MM.1S (cell line): ENCODE results near the gene FGF14.

Experiments
- DNase-seq: peaks from one replicate; pipeline ENCODE4 v3.0.0-alpha.2; 2015
- H2AFZ ChIP-seq: fragments of 300-600 bp; sonication (generic); 2 replicates; pipeline ENCODE4 v1.6.0; 2016; ENCODE audit warnings: antibody characterized with exemption, low read length
- H3F3A ChIP-seq: fragments of 300-600 bp; sonication (generic); 2 replicates; pipeline ENCODE4 v1.6.1; 2016; ENCODE audit warnings: mild to moderate bottlenecking, antibody characterized with exemption, low read length, moderate library complexity, mixed read lengths; ENCODE audit not compliant: insufficient read depth
- H3K27ac ChIP-seq: fragments of 300-600 bp; sonication (generic); 2 replicates; pipeline ENCODE4 v1.5.1; 2016; ENCODE audit warnings: mild to moderate bottlenecking, low read length
- H3K27me3 ChIP-seq: fragments of 300-600 bp; sonication (generic); replicated peaks from 2 replicates; pipeline ENCODE4 v1.6.0; 2016; ENCODE audit warnings: low read length; ENCODE audit not compliant: insufficient read depth
- H3K36me3 ChIP-seq: fragments of 300-600 bp; sonication (generic); replicated peaks from 2 replicates; pipeline ENCODE4 v1.6.1; 2016; ENCODE audit warnings: mild to moderate bottlenecking, low read length, mixed read lengths; ENCODE audit not compliant: insufficient read depth
- H3K4me1 ChIP-seq: fragments of 300-600 bp; sonication (generic); 2 replicates; pipeline ENCODE4 v1.6.1; 2016; ENCODE audit warnings: low read length, mixed read lengths
- H3K4me2 ChIP-seq: fragments of 300-600 bp; sonication (generic); 2 replicates; pipeline ENCODE4 v1.6.0; 2016; ENCODE audit warnings: low read depth, low read length
- H3K4me3 ChIP-seq: fragments of 300-600 bp; sonication (generic); 2 replicates; pipeline ENCODE4 v1.5.1; 2016; ENCODE audit warnings: low read length, mixed read lengths
- H3K79me2 ChIP-seq: fragments of 300-600 bp; sonication (generic); 2 replicates; pipeline ENCODE4 v1.6.1; 2016; ENCODE audit warnings: mixed run types, low read length, mixed read lengths
- H3K9ac ChIP-seq: fragments of 300-600 bp; sonication (generic); 2 replicates; pipeline ENCODE4 v1.6.1; 2016; ENCODE audit warnings: low read length, mixed read lengths
- H3K9me2 ChIP-seq: fragments of 300-600 bp; sonication (generic); replicated peaks from 2 replicates; pipeline ENCODE4 v1.6.1; 2016; ENCODE audit warnings: mild to moderate bottlenecking, low read length, mixed read lengths; ENCODE audit not compliant: insufficient read depth
- H3K9me3 ChIP-seq: fragments of 300-600 bp; sonication (generic); replicated peaks from 2 replicates; pipeline ENCODE4 v1.6.1; 2016; ENCODE audit warnings: mild to moderate bottlenecking, low read length, mixed read lengths; ENCODE audit not compliant: insufficient read depth
- H4K20me1 ChIP-seq: fragments of 300-600 bp; sonication (generic); 2 replicates; pipeline ENCODE4 v1.6.1; 2016; ENCODE audit warnings: mild to moderate bottlenecking, low read length, moderate library complexity, mixed read lengths; ENCODE audit not compliant: insufficient read depth
- EZH2 ChIP-seq: fragments of 300-600 bp; sonication (generic); optimal IDR thresholded peaks from 2 replicates; pipeline ENCODE3; 2017; ENCODE audit warnings: low read depth, mild to moderate bottlenecking, antibody characterized with exemption, low read length, mixed read lengths
- EZH2phosphoT487 ChIP-seq: fragments of 300-600 bp; sonication (generic); IDR thresholded peaks from 2 replicates; pipeline ENCODE4 v1.6.1; 2018; ENCODE audit warnings: antibody characterized with exemption, low read length
- TF ChIP-seq, protein P1 (sequence below): fragments of 300-600 bp; sonication (generic); IDR thresholded peaks from 2 replicates; pipeline ENCODE4 v1.5.1; 2016; ENCODE audit warnings: antibody characterized with exemption, low read length, mixed read lengths

The FGF14 gene

DNA sequence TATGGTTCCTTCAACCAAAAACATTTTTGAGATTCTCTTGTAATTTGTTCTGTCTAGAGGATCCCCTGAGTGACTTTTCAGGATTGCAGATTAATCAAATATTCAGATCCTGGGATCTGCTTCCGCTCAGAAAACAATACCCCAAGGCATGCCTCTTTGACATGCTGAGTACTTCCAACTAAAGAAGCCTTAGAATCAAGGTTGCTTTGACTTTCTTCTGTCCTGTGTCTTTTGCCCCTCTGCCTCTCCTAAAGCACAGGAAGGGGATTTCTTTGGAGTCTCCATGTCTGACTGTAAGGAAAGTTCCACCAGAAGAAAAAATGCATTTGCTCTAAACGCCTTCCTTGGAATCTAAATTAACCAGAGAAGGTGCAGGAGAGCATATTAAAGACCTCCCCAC, 431.5 kb downstream of the FGF14 start:
- Histone ChIP-seq H3K27me3 (no peaks in the 10 kb centered on the region), H3K4me3 (no peak overlapping the region), H3K9me2 (no peaks in the 10 kb centered on the region), H3K4me1 (no peaks in the 10 kb centered on the region), H3K9me3 (no peaks in the 10 kb centered on the region), H3K27ac (no peak overlapping the region), H4K20me1 (no peaks in the 10 kb centered on the region), H2AFZ (no peak overlapping the region), H3F3A (no peaks in the 10 kb centered on the region), H3K36me3 (no peaks in the 10 kb centered on the region), H3K9ac (no peak overlapping the region), H3K79me2 (no peaks in the 10 kb centered on the region), H3K4me2 (no peak overlapping the region)
- DNase-seq = no peak
- no peak for TF ChIP-seq EZH2
- TF ChIP-seq, protein P1, sequence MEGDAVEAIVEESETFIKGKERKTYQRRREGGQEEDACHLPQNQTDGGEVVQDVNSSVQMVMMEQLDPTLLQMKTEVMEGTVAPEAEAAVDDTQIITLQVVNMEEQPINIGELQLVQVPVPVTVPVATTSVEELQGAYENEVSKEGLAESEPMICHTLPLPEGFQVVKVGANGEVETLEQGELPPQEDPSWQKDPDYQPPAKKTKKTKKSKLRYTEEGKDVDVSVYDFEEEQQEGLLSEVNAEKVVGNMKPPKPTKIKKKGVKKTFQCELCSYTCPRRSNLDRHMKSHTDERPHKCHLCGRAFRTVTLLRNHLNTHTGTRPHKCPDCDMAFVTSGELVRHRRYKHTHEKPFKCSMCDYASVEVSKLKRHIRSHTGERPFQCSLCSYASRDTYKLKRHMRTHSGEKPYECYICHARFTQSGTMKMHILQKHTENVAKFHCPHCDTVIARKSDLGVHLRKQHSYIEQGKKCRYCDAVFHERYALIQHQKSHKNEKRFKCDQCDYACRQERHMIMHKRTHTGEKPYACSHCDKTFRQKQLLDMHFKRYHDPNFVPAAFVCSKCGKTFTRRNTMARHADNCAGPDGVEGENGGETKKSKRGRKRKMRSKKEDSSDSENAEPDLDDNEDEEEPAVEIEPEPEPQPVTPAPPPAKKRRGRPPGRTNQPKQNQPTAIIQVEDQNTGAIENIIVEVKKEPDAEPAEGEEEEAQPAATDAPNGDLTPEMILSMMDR = no peak
- no peak for TF ChIP-seq EZH2phosphoT487

DNA sequence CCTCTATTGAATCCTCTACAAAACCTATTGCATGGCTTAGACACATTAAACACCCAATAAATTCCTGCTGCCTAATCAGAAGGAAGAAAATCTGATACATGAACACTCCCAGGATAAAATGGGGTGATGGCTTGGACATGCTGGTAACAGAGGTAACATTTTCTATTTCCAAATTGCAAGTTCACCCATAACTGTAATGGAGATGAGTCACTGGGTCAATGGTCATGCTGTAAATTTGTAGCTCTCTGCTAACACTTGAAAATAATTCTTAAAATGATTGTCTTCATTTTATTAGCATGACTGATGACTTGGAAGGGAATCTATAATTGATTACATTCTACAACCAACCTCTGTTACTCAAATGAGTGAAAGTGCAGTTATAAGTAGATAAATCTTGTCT, 434.1 kb downstream of the FGF14 start:
- H3K9ac ChIP-seq = no peak overlapping the region
- H3K9me2 ChIP-seq = no peaks in the 10 kb centered on the region
- H3K9me3 ChIP-seq = no peaks in the 10 kb centered on the region
- no peaks in the 10 kb centered on the region for H3K27me3 ChIP-seq
- TF ChIP-seq EZH2phosphoT487 (no peak), EZH2 (no peak)
- TF ChIP-seq, protein P1 = no peak
- no peak for DNase-seq
- no peaks in the 10 kb centered on the region for H3K36me3 ChIP-seq
- no peak overlapping the region for H2AFZ ChIP-seq
- no peak overlapping the region for H3K4me3 ChIP-seq
- no peaks in the 10 kb centered on the region for H3K4me1 ChIP-seq
- H3F3A ChIP-seq = no peaks in the 10 kb centered on the region
- H3K79me2 ChIP-seq = no peaks in the 10 kb centered on the region
- no peaks in the 10 kb centered on the region for H4K20me1 ChIP-seq
- H3K27ac ChIP-seq = no peak overlapping the region
- H3K4me2 ChIP-seq = no peak overlapping the region

DNA sequence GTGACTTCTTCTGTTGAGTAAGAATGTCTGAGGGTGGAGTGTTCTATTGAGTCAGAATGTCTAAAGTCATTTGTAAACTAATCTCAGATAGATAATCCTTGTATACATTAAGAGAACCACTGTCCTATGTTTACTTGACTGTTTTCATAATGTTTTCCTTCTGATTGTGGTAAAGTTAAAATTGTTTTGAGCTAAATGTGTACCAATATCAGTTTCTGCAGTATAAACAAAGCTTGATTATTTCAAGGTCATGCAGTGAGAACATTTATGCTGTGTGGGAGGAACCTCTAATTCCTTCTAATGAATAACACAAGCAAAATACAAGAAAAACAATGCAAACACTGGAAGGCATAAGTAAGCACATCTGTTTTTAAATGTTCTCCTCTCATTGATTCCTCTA, 434.6 kb downstream of the FGF14 start:
- Histone ChIP-seq H2AFZ (no peak overlapping the region), H3K27ac (no peak overlapping the region), H3K9me3 (no peaks in the 10 kb centered on the region), H3K27me3 (no peaks in the 10 kb centered on the region), H3K9me2 (no peaks in the 10 kb centered on the region), H3K9ac (no peak overlapping the region), H4K20me1 (no peaks in the 10 kb centered on the region), H3K4me3 (no peak overlapping the region), H3K36me3 (no peaks in the 10 kb centered on the region), H3F3A (no peaks in the 10 kb centered on the region), H3K4me1 (no peaks in the 10 kb centered on the region), H3K79me2 (no peaks in the 10 kb centered on the region), H3K4me2 (no peak overlapping the region)
- TF ChIP-seq EZH2phosphoT487 (no peak), EZH2 (no peak)
- no peak for DNase-seq

DNA sequence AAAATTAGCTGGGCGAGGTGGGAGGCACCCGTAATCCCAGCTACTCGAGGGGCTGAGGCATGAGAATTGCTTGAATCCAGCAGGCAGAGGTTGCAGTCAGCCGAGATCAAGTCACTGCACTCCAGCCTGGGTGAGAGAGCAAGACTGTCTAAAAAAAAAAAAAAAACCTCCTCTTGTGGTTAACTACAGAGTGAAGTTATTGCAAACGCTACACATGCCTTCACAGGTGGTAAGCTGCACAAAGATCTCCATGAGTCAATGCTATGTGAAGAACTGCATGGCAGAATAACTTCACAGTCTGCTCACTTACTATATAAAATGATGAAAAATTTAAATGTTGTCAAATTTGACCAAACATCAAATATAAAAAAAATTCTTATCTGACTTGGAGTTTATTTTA, 436.8 kb downstream of the FGF14 start:
- Histone ChIP-seq H3K4me3 (no peak overlapping the region), H3K9me2 (no peaks in the 10 kb centered on the region), H4K20me1 (no peaks in the 10 kb centered on the region), H3K4me2 (no peak overlapping the region), H3K27me3 (no peaks in the 10 kb centered on the region), H3K9me3 (no peaks in the 10 kb centered on the region), H3K79me2 (no peaks in the 10 kb centered on the region), H3K27ac (no peak overlapping the region), H3K4me1 (no peaks in the 10 kb centered on the region), H2AFZ (no peak overlapping the region), H3K9ac (no peak overlapping the region), H3K36me3 (no peaks in the 10 kb centered on the region), H3F3A (no peaks in the 10 kb centered on the region)
- no peak for TF ChIP-seq EZH2phosphoT487
- TF ChIP-seq, protein P1 = no peak
- TF ChIP-seq EZH2 = no peak
- no peak for DNase-seq
